8988T (cell line): ENCODE measurements around the gene CCDC158.
"Not testable (repeated sequence)": the region's sequence is repeated elsewhere in the genome, so short reads cannot be mapped to it uniquely, and the experiment has no call there.

Source experiments
- DNase-seq: peaks from one replicate; pipeline ENCODE4 v3.0.0; 2011

The CCDC158 gene

DNA sequence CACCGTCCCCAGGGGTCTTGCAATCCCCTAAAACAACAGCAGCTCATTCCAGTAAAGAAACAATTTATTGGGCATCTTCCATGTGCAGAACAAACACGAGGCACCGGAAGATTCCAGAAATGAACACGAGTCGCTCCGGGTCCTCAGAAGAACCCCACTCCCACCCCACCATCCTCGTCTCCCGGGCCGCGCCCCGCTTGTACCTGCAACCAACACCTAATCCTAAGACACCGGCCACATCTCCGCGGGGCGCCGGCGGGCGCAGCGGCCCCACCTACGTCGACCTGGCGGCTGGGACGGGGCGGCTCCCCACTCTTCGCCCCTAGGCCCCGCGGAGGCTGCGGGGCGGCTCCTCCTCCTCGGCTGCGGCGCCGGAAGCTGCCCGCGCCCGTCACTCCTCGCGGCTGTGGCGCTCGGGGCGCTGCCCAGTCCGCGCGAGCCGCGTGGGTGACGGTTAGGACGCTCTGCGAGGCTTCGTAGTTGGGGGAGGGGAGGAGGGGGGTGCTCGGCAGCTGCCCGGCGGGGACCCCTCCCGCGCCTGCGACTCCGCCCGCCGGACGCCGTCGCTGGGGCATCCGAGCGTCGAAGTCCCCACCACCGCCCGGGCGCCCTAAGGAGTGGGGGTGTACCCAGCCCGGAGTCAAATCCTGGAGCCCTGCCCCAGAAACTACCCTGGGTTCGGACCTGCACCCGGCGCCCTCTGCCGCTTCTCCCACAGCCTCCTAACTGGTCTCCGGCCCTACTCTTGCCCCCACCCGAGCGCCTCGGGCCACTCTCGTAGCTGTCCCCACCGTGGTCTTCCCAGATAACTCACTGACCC lies at the start of gene CCDC158:
Gene CCDC158, minus strand, starts transcription at position 380 of the 820 bp plus-strand sequence. CDS start 17,934 bp downstream, outside the sequence.
- DNase-seq: no peak

- no peak for DNase-seq
Observed at GRCh38 chr4:76470532-76470931, 49.6 kb upstream of the CCDC158 start.

DNA sequence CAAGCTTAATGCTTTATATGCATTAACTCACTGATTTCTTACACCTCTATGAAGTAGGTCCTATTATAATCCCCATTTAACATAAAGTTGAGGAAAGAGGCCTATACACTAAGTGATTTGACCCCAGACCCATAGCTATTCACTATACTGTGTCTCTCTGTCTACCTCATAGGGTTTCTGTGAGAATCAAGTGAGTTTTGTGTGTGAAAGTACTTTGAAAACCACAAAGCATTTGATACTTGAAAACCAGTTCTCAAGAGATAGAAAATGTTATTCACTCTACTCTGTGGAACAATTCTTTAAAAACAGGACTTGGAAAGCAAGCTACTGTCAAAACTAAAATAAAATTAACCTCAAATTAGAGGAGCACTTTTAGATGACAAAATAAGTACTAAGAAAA lies 49.1 kb upstream of the CCDC158 start:
- no peak for DNase-seq

DNA sequence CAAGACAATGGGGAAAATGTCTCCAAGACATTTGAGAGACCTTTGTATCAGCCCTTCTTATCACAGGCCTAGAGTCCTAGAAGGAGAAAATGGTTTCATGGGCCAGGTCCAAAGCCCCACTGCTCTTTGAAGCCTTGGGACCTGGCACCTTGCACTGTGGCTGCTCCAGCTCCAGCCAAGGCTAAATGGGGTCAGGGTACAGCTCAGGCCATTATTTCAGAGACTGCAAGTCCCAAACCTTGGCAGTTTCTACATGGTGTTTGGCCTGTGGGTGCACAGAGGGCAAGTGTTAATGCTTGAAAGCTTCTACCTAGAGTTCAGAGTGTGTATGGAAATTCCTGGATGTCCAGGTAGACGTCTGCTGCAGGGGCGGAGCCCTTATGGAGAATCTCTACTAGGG lies 42.6 kb upstream of the CCDC158 start:
- no peak for DNase-seq

DNA sequence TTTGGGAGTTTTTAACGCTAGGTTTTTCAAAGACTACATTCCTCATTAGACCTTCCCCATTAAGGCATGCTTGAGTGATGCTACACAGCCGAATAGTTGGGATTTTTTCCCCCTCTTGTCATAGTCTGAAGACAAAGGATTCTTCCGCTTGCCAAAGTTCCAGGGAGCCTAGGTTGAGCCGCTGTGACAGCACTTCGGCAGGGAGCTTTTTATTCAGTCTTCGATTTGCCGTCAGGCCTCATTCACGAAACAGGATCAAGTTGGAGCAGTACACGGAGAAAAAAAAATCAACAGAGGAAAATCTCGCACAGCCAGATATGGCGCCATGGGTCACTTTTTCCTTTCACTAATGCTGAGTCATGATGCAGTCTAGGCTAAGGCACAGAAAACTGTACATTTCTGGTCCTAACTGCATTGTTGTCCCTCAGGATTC lies 38.4 kb upstream of the CCDC158 start:
- DNase-seq: no peak

GRCh38 chr4:76458825-76459224 lies 37.9 kb upstream of the CCDC158 start:
- DNase-seq: no peak

DNA sequence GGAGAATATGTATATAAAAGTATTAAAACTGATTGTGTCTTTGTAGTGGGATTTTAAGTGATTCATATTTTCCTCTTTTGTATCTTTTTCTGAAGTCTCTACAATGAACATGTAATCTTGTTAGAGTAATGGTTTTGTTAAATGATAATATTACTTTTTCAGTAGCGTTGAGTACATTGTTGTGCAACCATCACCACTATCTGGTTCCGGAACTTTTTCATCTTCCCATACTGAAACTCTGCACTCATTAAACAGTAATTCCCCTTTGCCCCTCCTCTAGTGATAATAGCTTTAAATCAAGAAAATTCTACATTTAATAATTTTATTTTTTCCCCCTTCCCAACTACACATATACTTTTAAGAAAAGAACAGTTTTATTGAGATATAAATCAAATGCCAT lies 37.4 kb upstream of the CCDC158 start:
- DNase-seq: no peak

- DNase-seq: no peak
Observed at GRCh38 chr4:76457885-76458284, 36.9 kb upstream of the CCDC158 start.

DNA sequence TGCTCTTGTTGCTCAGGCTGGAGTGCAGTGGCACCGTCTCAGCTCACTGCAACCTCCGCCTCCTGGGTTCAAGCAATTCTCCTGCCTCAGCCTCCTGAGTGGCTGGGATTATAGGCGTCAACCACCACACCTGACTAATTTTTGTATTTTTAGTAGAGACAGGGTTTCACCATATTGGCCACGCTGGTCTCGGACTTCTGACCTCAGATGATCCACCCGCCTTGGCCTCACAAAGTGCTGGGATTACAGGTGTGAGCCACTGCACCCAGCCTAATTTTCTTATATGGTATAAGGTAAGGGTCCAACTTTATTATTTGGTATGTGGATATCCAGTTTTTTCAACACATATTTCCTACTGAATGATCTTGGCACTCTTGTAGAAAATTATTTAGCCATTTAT lies 33.1 kb upstream of the CCDC158 start:
- not testable (repeated sequence) for DNase-seq

GRCh38 chr4:76453232-76453631 lies 32.3 kb upstream of the CCDC158 start:
- DNase-seq: no peak

DNA sequence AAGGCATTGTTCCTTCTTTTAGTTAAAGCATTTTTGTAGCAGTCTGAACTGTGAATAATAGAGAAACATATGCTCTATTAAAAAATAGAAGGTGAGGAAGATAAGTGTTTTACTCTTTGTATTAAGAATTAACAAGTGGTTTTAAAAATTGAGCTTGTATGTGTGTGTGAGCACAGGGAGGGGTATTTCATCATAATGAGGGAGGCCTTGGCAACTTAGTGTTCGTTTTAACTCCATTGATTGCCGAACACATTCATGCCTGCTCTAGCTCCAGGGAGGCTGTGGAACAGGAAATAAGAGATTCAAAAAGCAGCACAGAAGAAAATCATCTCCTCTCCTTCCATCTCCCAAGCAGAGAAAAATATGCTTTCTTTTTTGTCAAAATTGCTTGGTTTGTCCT lies 28.9 kb upstream of the CCDC158 start:
- DNase-seq: no peak

DNA sequence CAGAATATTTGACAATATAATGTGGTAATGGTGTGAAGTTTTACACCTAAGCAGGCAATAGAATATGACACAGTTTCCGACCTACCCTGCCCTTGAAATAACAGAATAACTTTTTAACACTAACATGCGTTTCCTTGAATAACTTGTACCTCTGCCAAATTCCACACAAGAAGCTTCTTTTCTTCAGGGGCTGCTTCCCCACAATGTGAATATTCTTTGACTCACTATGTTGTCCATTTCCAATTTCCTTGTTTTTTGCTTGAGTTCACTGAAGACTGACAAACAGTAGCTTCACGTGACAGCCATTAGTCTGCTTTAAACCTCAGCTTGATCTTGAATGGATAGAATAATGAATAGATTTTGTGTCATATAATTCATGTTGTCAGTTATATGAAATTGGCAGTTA lies 28.4 kb upstream of the CCDC158 start:
- DNase-seq: no peak

DNA sequence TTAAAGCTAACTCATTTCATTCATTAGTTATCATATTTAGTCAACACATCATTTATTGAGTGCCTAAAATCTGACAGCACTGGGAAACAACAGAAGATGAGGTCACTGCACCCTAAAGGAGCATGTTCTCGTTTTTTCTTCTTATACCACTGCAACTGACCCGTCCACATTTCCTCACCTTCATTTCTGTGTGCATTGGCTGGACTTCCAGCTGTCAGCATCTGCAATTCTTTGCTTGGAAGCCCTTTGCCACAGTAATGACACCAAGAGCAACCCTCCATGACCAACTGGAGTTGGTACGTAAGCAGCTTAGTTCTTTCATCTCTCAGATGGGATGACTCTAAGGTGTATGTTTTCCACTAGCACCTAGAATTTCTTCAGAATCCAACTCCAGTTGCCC lies 27.3 kb upstream of the CCDC158 start:
- no peak for DNase-seq

- DNase-seq: no peak
Observed at GRCh38 chr4:76447393-76447851, 26.5 kb upstream of the CCDC158 start.

DNA sequence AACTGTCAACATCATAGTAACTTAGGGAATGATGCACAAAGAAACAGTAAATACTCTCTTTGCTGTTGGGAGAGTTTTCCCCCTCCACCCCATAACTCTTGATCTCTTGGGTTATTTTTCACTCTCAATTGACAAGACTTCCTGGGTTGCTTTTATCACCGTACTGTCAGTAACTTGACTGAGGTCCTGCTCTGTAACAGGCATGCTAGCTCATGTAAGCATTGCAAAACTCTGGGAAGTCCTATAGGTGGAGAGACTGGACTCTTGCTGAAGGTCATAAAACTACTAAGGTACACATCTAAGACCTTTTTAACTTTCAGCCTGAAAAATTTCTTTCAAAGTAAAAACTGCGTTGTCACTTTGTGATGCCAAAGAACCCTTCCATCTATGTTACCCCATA lies 25.0 kb upstream of the CCDC158 start:
- DNase-seq: no peak

DNA sequence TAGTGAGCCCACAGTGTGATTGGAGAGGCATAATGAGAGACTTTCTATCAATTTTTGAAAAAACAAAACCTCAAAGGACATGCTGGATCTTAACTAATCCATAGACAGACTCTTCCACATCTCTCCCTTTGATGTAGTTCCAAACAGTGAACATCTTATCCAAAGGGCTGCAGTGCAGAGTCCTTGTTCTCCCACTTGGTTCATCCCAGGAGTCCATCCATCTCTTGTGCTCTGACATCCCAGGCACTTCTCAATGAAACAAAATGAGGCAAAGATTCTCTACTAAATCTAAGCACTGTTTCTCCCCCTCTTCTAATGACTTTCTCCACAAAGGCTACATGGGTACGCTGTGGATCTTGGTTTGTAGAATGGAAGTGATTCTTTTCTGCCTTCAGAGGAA lies 22.4 kb upstream of the CCDC158 start:
- DNase-seq: no peak

GRCh38 chr4:76442807-76443206 lies 21.9 kb upstream of the CCDC158 start:
- no peak for DNase-seq

GRCh38 chr4:76441881-76442280 lies 20.9 kb upstream of the CCDC158 start:
- DNase-seq: no peak

GRCh38 chr4:76439491-76439890 lies 18.6 kb upstream of the CCDC158 start:
- DNase-seq: no peak

DNA sequence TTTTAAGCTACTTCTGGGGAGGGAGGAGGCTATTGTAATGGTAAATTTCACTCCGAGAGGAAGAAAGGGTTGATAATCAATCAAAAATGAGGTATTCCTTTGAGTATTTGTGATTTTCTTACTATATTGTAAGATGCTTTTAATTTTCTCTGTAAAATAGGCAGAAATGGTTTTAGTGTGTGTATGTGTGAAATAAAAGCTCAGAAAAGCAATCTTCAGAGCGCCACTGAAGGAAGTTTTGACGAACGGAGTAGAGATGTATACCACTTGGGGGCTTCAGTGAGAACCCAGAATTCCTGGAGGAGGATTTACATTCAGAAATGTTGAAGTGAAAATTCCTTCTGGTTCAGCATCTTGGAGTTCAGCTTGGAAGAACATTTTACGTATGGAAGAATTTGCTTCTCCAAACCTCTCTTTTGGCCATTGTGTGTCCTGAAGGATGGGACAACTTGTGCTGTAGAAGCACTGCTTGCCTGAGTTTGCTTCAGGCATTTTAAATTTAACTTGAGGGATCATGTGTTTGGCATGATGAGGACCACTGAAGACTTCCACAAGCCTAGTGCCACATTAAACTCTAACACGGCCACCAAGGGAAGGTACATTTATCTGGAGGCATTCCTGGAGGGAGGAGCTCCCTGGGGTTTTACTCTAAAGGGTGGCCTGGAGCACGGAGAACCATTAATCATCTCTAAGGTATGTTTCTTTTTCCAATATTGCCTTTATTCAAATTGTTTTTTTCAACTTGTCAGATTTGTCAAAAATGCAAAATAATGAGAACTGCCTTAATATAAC lies 14.8 kb upstream of the CCDC158 start:
- no peak for DNase-seq

DNA sequence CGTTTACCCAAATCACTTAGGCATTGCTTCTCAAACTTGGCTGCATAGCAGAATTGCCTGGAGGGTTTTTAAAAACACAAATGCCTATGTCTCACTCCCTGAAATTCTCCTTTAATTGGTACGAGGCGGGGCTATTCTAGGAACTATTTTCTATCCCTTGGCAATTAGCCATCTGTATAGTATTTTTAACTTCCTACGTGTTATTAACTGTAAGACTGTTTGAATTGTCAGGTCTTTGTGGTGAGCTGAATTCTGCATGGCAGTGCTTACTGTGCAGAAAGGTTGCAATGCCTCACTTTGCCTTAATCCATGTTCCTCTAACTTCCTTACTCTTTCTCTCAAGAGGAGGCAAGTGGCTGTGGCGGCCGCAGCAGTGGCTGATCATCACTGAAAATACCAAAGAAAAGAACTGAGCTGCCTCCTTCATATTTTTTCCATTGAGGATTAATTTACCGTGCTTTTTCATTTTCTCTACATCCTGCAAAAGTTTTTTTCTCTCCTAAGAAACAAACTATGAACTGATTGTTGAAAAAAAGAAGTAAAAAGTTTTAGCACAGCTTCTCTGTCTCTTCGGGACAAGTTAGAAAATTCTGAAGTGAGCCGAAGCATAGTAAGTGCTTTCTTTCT lies 14.1 kb upstream of the CCDC158 start, which contains the start of gene SHROOM3:
Gene SHROOM3, plus strand, starts transcription at position 329 of the 627 bp plus-strand sequence. CDS start 824 bp downstream, outside the sequence.
- no peak for DNase-seq

DNA sequence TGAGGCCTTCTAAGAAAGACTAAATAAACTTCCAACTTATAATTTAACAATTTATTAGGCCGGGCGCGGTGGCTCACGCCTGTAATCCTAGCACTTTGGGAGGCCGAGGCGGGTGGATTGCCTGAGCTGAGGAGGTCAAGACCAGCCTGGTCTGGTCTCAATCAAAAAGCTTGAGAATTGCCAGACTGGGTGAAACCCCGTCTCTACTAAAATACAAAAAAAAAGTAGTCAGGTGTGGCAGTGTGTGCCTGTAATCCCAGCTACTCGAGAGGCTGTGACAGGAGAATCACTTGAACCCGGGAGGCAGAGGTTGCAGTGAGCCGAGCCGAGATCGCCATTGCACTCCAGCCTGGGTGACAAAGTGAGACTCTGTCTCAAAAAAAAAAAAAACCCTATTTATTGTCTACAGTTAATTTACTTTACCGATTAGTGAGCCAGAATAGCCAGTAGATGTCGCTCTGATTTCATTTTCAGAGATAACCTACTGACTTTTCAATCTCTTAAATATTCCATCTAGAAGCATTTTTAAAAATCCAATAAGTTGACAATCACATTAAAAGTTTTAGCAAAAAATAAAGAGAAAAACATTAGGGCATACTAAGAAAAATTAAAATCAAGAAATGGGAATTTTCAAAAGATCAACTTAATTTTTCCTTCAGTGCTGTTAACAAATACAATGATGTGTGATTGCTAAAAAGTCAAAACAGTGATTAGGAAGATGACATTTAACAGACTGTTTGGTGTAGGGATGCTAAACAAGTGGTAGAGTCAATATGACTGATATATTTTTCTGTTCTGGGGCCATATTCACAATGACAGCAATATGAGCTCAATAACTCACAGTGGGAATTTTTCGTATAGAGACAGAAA lies 9.8 kb upstream of the CCDC158 start:
- no peak for DNase-seq
